Body of pancreas (tissue), 4 donors: ENCODE results near the gene ETV5. TPM values are rescaled to one million over a fixed set of nuclear protein-coding genes. Genes with fewer than 3 reads are reported as not detected.

Source experiments
- ATAC-seq: fragments of 150-250 bp; one replicate; pipeline ENCODE4 v1.9.1; 2016
- DNase-seq, 4 donors: peaks; one replicate each; pipeline ENCODE4 v3.0.0-alpha.2; 2019
- H3K27ac ChIP-seq, 4 donors: fragments of 200-600 bp; sonication (generic); 1 replicate in 3 of 4; 2 replicates in 1 of 4; pipeline versions ENCODE4 v1.5.1 to v1.6.1; 2016 to 2019; ENCODE audit warnings: mild to moderate bottlenecking in 1 of 4, mixed read lengths in 1 of 4, moderate library complexity in 1 of 4
- H3K27me3 ChIP-seq, 2 donors: fragments of 200-600 bp; sonication (generic); one replicate each; pipeline ENCODE4 v1.6.0; 2016; ENCODE audit warnings: mild to moderate bottlenecking in 1 of 2
- H3K36me3 ChIP-seq, 2 donors: fragments of 200-600 bp; sonication (generic); replicated peaks in 1 of 2; 2 replicates each; pipeline ENCODE4 v1.5.1; 2016; ENCODE audit warnings: low read depth in 2 of 2; ENCODE audit not compliant: insufficient read depth in 1 of 2
- H3K4me1 ChIP-seq: fragments of 200-600 bp; sonication (generic); one replicate; pipeline ENCODE4 v1.6.0; 2016
- H3K4me3 ChIP-seq, 2 donors: fragments of 200-600 bp; sonication (generic); 1 replicate in 1 of 2; 2 replicates in 1 of 2; pipeline ENCODE4 v1.5.1; 2016 to 2019
- H3K9me3 ChIP-seq, 3 donors: fragments of 200-600 bp; sonication (generic); 1 replicate in 2 of 3; 2 replicates in 1 of 3; pipeline ENCODE4 v1.5.1; 2016
- POLR2A ChIP-seq, 3 donors: fragments of 450-650 bp; IDR thresholded peaks; one replicate each; pipeline ENCODE4 v1.6.1; 2016; ENCODE audit warnings: antibody characterized with exemption in 3 of 3, mild to moderate bottlenecking in 2 of 3
- WGBS, 2 donors: methylation state at CpG; one replicate each; pipeline ENCODE4 v1.1.5; 2017; 5-methylcytosine and 5-hydroxymethylcytosine counted together
- intact Hi-C: fragments of 100-400 bp; cut with DNase I; formaldehyde crosslinking; loops from one replicate; pipeline ENCODE4 v1.15.1; 2023
- total RNA-seq, 2 donors: library from RNA; depleted of rRNA; stranded (reverse); fragments of >200 nt; gene quantifications; one replicate each; pipeline ENCODE4 v1.1.0, GENCODE V29; 2016
- TF ChIP-seq, protein P1 (sequence below), 7 experiments: fragments of 450-650 bp in 4 of 7; fragments of 200-600 bp in 3 of 7; sonication (generic) in 3 of 7; IDR thresholded peaks; one replicate each; pipeline ENCODE4 v1.5.1; 2016 to 2019; ENCODE audit warnings: antibody characterized with exemption in 7 of 7

The ETV5 gene
- total RNA-seq, 2 donors from 2014 or later: 14.5 to 39.2 TPM

DNA sequence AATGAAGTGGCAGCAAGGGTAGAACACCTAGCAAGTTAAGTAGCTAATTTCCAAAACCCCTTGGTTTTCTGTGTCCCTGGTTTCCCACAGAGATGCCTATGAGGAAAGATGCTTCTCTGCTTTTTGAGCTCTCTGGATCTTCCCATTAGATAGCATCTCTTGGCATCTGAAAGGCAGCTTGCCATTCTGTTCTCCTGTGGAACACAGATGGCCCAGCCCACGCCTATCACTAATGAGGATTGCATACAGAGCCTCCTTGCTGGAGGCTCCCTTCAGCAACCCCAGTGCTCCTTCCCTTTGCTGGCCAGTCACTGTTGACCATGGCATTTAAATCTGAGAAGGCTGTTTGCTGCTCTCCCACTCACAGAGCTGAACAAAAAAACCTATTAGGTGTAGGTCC lies 34.4 kb upstream of the ETV5 start:
- Histone ChIP-seq H3K27ac (no peak overlapping the region), H3K36me3 (no peaks in the 10 kb centered on the region), H3K4me1 (peaks cover 18% of the 10 kb centered on the region), H3K9me3 (no peaks in the 10 kb centered on the region), H3K27me3 (no peaks in the 10 kb centered on the region), H3K4me3 (no peak overlapping the region)
- WGBS, 2 donors: 95 to 100% methylated on average over 1 of the region's 1 CpG
- intact Hi-C loops: no loop called here
- ATAC-seq (no peak), DNase-seq (no peak)
- no peak for TF ChIP-seq POLR2A (IDR thresholded peaks at IDR 0.05)

DNA sequence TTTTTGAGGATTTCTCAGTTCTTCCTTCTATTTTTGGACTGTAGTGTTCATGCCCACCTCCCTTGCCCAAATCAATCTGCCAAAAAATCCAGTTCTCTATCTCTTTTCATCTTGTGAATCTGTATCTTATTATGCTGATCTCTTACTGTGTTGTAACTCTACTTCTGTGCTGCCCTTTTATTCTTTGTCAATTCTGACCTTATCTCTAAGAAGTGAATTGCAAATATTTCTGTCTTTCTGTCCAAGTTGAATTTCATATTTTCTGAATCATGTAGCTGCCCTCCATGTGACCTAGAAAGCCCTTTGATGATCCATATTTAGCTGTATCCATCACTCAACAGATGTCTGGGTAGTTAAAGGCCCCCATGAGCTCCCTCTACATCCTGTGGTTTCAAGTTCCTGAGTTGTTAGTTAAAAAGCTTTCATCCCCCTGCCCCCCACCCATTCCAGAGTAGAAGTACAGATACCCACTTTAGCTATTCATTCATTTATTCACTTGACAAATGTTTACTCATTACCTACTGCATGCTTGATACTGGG lies 33.6 kb upstream of the ETV5 start:
- ATAC-seq (no peak), DNase-seq (no peak)
- no peak overlapping the region for H3K4me3 ChIP-seq
- H3K4me1 ChIP-seq: peaks cover 22% of the 10 kb centered on the region
- no peak overlapping the region for H3K27ac ChIP-seq
- H3K27me3 ChIP-seq: no peaks in the 10 kb centered on the region
- no peaks in the 10 kb centered on the region for H3K9me3 ChIP-seq
- intact Hi-C loops: no loop called here
- no peaks in the 10 kb centered on the region for H3K36me3 ChIP-seq
- no peak for TF ChIP-seq POLR2A (IDR thresholded peaks at IDR 0.05)
- TF ChIP-seq, protein P1, sequence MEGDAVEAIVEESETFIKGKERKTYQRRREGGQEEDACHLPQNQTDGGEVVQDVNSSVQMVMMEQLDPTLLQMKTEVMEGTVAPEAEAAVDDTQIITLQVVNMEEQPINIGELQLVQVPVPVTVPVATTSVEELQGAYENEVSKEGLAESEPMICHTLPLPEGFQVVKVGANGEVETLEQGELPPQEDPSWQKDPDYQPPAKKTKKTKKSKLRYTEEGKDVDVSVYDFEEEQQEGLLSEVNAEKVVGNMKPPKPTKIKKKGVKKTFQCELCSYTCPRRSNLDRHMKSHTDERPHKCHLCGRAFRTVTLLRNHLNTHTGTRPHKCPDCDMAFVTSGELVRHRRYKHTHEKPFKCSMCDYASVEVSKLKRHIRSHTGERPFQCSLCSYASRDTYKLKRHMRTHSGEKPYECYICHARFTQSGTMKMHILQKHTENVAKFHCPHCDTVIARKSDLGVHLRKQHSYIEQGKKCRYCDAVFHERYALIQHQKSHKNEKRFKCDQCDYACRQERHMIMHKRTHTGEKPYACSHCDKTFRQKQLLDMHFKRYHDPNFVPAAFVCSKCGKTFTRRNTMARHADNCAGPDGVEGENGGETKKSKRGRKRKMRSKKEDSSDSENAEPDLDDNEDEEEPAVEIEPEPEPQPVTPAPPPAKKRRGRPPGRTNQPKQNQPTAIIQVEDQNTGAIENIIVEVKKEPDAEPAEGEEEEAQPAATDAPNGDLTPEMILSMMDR (IDR thresholded peaks at IDR 0.05): no peak

DNA sequence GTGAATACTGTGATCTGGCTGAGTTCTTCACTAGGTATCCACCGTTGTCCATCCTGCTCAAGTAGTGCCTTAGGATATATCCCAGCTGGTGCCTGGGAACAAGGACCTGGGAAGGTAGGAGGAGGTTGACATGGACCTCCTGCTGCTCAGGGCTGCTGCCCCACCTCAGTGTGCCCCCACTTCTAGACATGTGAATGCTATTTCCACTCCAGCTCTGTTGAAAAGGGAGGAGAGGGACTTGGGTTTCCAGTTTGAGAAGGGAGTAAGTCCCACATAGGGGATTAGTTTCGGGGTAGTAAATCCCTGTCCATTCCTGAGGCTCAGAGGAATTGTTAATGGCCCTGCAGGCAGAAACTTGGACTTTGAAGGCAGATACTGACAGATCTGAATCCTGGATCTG lies 32.9 kb upstream of the ETV5 start:
- TF ChIP-seq, protein P1 (IDR thresholded peaks at IDR 0.05): no peak
- TF ChIP-seq POLR2A (IDR thresholded peaks at IDR 0.05): no peak
- Histone ChIP-seq H3K27me3 (no peaks in the 10 kb centered on the region), H3K4me1 (peaks cover 22% of the 10 kb centered on the region), H3K27ac (no peak overlapping the region), H3K4me3 (no peak overlapping the region), H3K9me3 (no peaks in the 10 kb centered on the region), H3K36me3 (no peaks in the 10 kb centered on the region)
- intact Hi-C loops: no loop called here
- DNase-seq: no peak
- WGBS, 2 donors: 93 to 95% methylated on average over 2 of the region's 2 CpGs
- no peak for ATAC-seq

DNA sequence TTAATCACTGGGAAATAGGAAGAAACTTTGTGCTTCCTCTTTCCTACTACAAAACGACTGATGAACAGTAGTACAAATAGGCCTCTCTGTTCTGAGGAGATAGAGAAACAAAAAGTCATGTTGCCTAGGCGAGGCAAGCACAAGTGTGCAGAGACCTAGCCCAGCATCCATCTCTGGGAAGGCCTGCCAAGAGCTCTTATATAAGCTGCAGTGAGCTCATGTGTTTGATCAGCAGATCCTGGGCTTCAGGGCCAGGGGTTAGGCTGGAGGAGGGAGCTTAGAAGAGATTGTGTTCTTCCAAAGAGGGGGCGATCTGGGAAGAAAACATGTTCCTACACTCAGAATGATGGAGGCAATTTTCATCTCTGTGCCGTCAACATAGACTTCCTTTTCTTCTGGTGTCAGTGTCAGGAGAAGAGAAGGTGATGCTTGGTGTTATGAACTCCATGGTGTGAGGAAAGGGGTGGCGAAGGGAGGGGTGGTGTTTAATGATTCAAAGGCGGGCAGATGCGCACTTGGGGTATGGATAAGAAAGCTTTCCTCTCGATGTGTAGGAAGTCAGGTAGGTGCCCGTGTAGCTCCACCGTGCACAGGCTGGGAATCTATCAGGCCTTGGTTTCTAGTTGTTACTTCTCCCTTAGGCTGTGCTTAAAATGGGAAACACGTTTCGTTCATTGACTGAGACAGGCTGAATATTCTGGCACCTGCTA lies 29.5 kb upstream of the ETV5 start:
- DNase-seq (peak; percentile 79 to 91 (median 88)), ATAC-seq (peak; percentile 99)
- intact Hi-C loops: no loop called here
- WGBS, 2 donors: 63 to 66% methylated on average over 12 of the region's 12 CpGs
- no peaks in the 10 kb centered on the region for H3K27me3 ChIP-seq
- no peaks in the 10 kb centered on the region for H3K36me3 ChIP-seq
- peaks cover 18% of the 10 kb centered on the region for H3K4me1 ChIP-seq
- H3K9me3 ChIP-seq: no peaks in the 10 kb centered on the region
- H3K27ac ChIP-seq: peak overlapping the region; percentile 55 to 80 (median 70)
- H3K4me3 ChIP-seq: no peak overlapping the region
- TF ChIP-seq, protein P1 (IDR thresholded peaks at IDR 0.05): no peak
- TF ChIP-seq POLR2A (IDR thresholded peaks at IDR 0.05): no peak

DNA sequence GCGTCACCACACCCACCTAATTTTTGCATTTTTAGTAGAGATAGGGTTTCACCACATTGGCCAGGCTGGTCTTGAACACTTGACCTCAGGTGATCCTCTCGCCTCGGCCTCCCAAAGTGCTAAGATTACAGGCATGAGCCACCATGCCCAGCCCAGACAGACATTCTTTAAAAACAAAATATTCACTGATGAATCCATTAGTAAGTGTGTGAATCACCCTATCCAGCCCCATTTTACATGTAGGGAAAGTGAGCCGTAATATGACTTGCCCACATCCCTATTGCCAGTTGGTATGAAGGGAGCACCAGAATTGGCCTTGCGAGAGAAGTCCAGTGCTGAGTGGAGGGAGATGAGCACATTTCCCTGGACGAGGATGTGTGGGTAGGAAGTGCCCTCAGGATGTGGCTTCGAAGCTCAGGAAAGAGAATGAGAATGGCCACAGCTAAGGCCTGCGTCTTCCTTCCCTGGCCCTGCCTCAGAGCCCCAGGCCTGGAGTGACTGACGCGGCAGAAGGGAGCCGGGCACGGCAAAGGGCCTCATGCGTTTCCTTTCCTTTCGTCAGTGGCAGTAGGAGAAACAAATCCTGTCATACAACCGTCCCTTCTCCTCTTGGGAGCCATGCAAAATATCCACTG lies 28.3 kb upstream of the ETV5 start:
- ATAC-seq: no peak
- WGBS, 2 donors: 90 to 98% methylated on average over 15 of the region's 15 CpGs
- intact Hi-C loops: no loop called here
- TF ChIP-seq, protein P1 (IDR thresholded peaks at IDR 0.05): no peak
- no peak for TF ChIP-seq POLR2A (IDR thresholded peaks at IDR 0.05)
- Histone ChIP-seq H3K27ac (peak overlapping the region in 3 of 4 donors; percentile 25 to 80 (median 55)), H3K4me1 (peaks cover 23% of the 10 kb centered on the region), H3K27me3 (no peaks in the 10 kb centered on the region), H3K9me3 (no peaks in the 10 kb centered on the region), H3K36me3 (no peaks in the 10 kb centered on the region), H3K4me3 (no peak overlapping the region)
- no peak for DNase-seq
